ENCODE data around the gene MMP20.

Gene MMP20

GRCh38 chr11:102539567-102539966 lies 85.6 kb downstream of the MMP20 start:
- FAIRE-seq = no peak
- no peak for TF ChIP-seq CTCF (IDR thresholded peaks at IDR 0.05; ENCODE audit: insufficient read depth, missing control alignments)
- no peak for DNase-seq (ENCODE audit: insufficient read length, low spot score)

DNA sequence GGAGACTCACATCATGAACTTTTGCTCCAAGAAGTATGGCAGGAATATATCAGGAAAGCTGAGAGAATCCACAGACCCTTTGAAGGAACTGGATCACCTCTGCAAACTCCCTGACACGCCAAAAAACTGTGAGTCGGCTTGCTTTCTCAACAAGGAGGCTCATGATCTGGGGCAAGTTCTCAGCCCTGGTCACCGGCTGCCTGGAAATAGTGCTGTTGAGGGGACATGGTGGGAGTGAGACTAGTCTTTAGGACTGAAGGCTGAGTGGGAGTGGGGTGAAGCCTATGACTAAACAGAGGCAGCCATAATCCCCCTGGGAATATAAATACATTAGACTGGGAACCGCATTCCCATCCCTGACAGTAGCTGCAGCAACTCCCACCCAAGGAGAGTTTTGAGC lies 86.2 kb downstream of the MMP20 start:
- DNase-seq (ENCODE audit: insufficient read length, low spot score) (no peak), FAIRE-seq (no peak)
- no peak for TF ChIP-seq CTCF (IDR thresholded peaks at IDR 0.05; ENCODE audit: insufficient read depth, missing control alignments)

- no peak for DNase-seq (ENCODE audit: insufficient read length, low spot score)
- FAIRE-seq = no peak
- no peak for TF ChIP-seq CTCF (IDR thresholded peaks at IDR 0.05; ENCODE audit: insufficient read depth, missing control alignments)
These were observed 90.8 kb downstream of the MMP20 start for GRCh38 chr11:102534261-102534872.

GRCh38 chr11:102530558-102530957 lies 94.6 kb downstream of the MMP20 start, which contains the start of gene MMP7:
TSS of gene MMP7 (minus strand) at chr11:102530747. CDS start at chr11:102530700, 47 bp downstream.
- DNase-seq (ENCODE audit: insufficient read length, low spot score) (no peak), FAIRE-seq (no peak)
- TF ChIP-seq CTCF (IDR thresholded peaks at IDR 0.05; ENCODE audit: insufficient read depth, missing control alignments) = no peak

DNA sequence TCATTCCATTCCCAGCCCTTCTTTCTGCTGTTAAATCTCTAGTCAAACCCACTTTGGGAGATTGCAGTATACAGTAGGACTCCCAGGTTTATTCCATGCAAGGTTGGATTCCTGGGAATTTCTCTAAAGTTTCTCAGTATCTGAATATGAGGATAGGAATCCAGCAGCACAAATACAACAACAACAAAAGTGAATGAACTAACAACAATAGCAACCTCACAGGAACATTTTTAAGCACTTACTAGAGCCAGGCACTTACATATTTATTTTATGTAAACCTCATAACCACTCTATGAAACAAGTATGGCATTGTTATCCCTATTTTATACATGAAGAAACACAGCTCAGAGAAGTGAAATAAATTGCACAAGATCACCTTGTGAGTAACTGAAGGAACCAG lies 96.5 kb downstream of the MMP20 start:
- no peak for TF ChIP-seq CTCF (IDR thresholded peaks at IDR 0.05; ENCODE audit: insufficient read depth, missing control alignments)
- FAIRE-seq = no peak
- DNase-seq (ENCODE audit: insufficient read length, low spot score) = no peak

GRCh38 chr11:102527684-102528083 lies 97.4 kb downstream of the MMP20 start:
- no peak for TF ChIP-seq CTCF (IDR thresholded peaks at IDR 0.05; ENCODE audit: insufficient read depth, missing control alignments)
- DNase-seq (ENCODE audit: insufficient read length, low spot score) (no peak), FAIRE-seq (no peak)

DNA sequence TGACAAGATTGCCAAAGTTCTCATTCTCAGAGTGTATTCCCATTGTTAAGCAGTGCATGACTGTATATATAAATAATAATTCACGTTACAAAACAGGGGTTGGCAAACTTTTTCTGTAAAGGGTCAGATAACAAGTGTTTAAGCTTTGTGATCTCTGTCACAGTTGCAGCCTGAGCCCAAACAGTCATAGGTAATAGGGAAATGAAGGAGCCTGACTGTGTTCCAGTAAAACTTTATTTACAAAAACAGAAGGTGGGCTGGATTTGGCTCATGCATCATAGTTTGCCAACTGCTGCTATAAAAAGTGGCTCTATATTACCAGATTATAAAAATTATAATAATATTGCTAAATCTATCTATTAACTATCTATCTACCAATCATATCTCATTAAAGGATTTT lies 98.1 kb downstream of the MMP20 start:
- DNase-seq (ENCODE audit: insufficient read length, low spot score) (no peak), FAIRE-seq (no peak)
- TF ChIP-seq CTCF (IDR thresholded peaks at IDR 0.05; ENCODE audit: insufficient read depth, missing control alignments) = no peak
